Neutrophil (primary cell): ENCODE measurements around the gene PTPRN2.

Experiments
- H3K27ac ChIP-seq: fragments of 200-600 bp; sonication (generic); 2 replicates; pipeline ENCODE4 v1.5.1; 2016; ENCODE audit warnings: mild to moderate bottlenecking, moderate library complexity
- H3K27me3 ChIP-seq: fragments of 200-600 bp; sonication (generic); 2 replicates; pipeline ENCODE4 v1.6.0; 2016; ENCODE audit warnings: mild to moderate bottlenecking
- H3K36me3 ChIP-seq: fragments of 200-600 bp; sonication (generic); 2 replicates; pipeline ENCODE4 v1.5.1; 2017
- H3K4me1 ChIP-seq, 2 experiments: fragments of 200-600 bp in 1 of 2; sonication (generic) in 1 of 2; 1 replicate in 1 of 2; 2 replicates in 1 of 2; pipeline versions ENCODE4 v1.5.1 to v1.6.1; 2013 to 2016; ENCODE audit warnings: low read depth in 1 of 2, low read length in 1 of 2, mild to moderate bottlenecking in 1 of 2, moderate library complexity in 1 of 2; ENCODE audit not compliant: control insufficient read depth in 1 of 2, insufficient read depth in 1 of 2
- H3K4me3 ChIP-seq, 2 experiments: fragments of 200-600 bp in 1 of 2; sonication (generic) in 1 of 2; 1 replicate in 1 of 2; 2 replicates in 1 of 2; pipeline ENCODE4 v1.5.1; 2013 to 2016; ENCODE audit warnings: low read depth in 1 of 2, low read length in 1 of 2, mild to moderate bottlenecking in 1 of 2, moderate library complexity in 1 of 2
- H3K9me3 ChIP-seq: fragments of 200-600 bp; sonication (generic); 2 replicates; pipeline ENCODE4 v1.5.1; 2016
- TF ChIP-seq, protein P1 (sequence below): fragments of 200-600 bp; sonication (generic); IDR thresholded peaks from 2 replicates; pipeline ENCODE4 v1.5.1; 2016; ENCODE audit warnings: antibody characterized with exemption

Gene PTPRN2

DNA sequence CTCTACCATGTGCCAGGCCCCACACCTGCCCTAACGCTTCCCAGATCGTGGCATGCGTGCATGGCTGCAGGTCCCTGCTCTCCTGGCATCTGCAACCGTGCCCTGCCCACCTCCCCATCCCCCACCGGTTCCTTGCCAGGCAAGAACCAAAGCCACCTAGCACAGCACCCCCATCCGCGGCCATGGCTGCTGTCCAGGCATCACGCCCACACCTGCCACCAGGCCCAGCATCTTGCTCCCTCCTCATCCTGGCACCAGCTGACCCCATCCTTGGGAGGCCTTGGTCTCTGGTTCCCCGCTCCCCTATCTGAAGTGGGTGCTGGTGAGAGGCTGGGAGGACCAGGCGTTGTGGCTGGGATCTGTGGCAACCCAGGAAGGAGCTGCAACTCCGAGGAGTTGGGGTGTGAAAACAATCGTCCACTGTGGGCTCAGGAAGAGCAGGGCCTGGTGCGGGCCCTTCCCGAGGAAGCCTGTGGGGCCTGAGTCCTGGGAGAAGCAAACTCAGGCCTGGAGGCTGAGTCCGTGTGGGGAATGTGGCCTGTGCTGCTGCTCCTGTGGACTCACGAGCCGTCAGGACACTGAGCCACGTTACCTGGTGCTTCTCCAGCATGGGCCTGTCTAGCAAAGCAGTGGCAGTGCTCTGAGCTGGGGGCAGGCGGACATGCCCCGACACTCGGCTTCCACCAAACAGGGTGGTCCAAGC lies 833.8 kb downstream of the PTPRN2 start:
- no peaks in the 10 kb centered on the region for H3K4me1 ChIP-seq
- TF ChIP-seq, protein P1, sequence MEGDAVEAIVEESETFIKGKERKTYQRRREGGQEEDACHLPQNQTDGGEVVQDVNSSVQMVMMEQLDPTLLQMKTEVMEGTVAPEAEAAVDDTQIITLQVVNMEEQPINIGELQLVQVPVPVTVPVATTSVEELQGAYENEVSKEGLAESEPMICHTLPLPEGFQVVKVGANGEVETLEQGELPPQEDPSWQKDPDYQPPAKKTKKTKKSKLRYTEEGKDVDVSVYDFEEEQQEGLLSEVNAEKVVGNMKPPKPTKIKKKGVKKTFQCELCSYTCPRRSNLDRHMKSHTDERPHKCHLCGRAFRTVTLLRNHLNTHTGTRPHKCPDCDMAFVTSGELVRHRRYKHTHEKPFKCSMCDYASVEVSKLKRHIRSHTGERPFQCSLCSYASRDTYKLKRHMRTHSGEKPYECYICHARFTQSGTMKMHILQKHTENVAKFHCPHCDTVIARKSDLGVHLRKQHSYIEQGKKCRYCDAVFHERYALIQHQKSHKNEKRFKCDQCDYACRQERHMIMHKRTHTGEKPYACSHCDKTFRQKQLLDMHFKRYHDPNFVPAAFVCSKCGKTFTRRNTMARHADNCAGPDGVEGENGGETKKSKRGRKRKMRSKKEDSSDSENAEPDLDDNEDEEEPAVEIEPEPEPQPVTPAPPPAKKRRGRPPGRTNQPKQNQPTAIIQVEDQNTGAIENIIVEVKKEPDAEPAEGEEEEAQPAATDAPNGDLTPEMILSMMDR, result no peak
- no peak overlapping the region for H3K27ac ChIP-seq
- H3K27me3 ChIP-seq, result no peaks in the 10 kb centered on the region
- H3K9me3 ChIP-seq, result no peaks in the 10 kb centered on the region
- no peaks in the 10 kb centered on the region for H3K36me3 ChIP-seq
- H3K4me3 ChIP-seq, result no peak overlapping the region

DNA sequence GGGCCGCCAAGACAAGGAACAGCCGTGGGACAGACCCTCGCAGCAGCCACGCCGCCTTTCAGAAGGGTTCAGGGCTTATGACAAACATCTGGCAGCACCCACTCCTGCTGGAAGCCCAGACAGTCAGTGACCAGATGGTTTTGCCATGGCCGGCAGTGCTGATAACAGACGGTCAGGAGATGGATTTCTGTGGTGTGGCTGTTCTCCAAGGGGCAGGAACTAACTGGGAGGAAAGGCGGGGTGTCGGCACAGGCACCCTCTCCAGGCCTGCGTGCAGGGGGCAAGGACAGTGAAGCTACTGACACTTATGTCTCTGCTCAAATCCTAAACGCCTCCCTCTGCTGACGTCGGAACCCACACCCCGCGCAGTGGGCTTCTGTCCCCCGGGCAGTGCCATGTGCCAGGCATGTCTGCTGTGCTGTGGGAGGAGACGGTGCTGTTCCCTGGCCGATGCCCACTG lies 834.8 kb downstream of the PTPRN2 start:
- H3K4me1 ChIP-seq, result no peaks in the 10 kb centered on the region
- H3K36me3 ChIP-seq, result no peaks in the 10 kb centered on the region
- no peaks in the 10 kb centered on the region for H3K9me3 ChIP-seq
- H3K27me3 ChIP-seq, result no peaks in the 10 kb centered on the region
- H3K4me3 ChIP-seq, result no peak overlapping the region
- TF ChIP-seq, protein P1, result no peak
- no peak overlapping the region for H3K27ac ChIP-seq

DNA sequence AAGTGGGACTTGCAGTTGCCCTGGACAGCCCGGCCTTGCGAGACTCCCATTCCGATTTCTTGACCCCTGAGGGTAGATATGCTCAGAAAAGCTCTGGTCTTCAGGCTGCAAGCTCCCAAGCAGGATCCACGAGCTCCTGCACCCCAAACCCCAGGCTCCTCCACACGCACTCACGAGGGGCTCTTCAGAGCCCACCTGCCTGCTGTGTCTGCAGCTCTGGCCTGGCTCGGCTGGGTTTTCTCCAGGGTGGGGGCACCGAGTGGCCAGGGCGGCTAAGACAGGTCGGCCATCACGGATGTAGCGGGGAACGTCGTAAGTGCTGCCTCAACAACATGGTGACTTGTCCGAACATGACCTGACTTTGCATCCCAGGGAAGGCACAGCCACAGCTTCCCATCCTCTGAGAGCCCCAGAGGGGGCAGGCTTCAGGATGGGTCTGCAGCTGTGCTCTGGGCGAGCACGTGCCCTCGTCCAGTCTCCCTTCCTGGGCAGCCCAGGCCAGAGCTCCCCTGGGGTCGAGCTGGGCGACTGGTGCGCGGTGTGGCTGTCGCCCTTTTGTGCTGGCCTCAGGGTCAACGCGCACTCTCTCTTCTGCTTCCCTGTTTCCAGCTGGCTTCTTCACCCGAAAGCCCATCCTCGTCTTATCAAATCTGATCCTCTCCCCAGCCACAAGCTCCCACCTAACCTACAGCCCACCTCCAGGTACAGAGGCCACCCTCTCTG lies 835.5 kb downstream of the PTPRN2 start:
- no peaks in the 10 kb centered on the region for H3K9me3 ChIP-seq
- no peak overlapping the region for H3K27ac ChIP-seq
- no peak overlapping the region for H3K4me3 ChIP-seq
- H3K4me1 ChIP-seq, result no peaks in the 10 kb centered on the region
- H3K36me3 ChIP-seq, result no peaks in the 10 kb centered on the region
- TF ChIP-seq, protein P1, result no peak
- H3K27me3 ChIP-seq, result no peaks in the 10 kb centered on the region

DNA sequence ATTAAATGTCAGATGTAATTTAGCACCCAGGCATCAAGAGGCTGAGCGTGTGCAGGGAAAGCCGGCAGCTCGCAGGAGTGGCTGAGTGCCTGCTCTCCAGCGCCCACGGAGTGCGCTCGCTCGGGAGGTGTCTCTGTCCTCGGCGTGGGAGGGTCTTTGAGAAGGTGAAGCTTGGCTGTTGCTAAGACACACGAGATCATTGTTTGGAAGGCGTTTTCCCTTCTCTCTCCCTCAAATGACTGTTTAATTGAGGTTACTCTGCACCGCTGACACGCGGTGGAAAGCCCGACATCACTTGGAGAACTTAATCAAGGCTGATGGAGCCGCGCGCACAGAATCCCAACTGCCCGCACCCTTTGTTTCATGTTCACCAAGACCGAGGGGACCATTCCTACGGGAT lies 836.2 kb downstream of the PTPRN2 start:
- Histone ChIP-seq H3K9me3 (no peaks in the 10 kb centered on the region), H3K27ac (no peak overlapping the region), H3K36me3 (no peaks in the 10 kb centered on the region), H3K4me1 (no peaks in the 10 kb centered on the region), H3K27me3 (no peaks in the 10 kb centered on the region), H3K4me3 (no peak overlapping the region)
- TF ChIP-seq, protein P1, result no peak

DNA sequence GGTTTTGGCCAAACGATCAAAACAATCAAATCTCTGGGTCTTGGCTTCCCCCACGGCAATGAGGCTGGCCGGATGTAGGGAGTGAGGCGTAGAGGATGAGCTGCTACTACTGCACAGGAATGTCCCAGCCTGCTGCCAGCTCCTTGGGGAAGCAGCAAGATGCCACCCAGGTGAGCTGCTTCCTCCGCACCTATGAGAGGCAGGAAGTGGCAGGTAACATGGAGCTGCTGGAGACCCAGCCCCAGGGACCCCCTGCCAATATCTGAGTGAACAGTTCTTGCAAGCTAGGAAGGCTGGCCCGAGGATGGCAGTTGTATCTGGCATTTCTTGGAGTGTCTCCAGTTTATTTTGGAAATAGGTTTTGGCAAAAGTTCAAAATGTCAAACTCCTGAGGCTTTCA lies 837.3 kb downstream of the PTPRN2 start:
- TF ChIP-seq, protein P1, result no peak
- Histone ChIP-seq H3K27ac (no peak overlapping the region), H3K9me3 (no peaks in the 10 kb centered on the region), H3K4me3 (no peak overlapping the region), H3K36me3 (no peaks in the 10 kb centered on the region), H3K27me3 (no peaks in the 10 kb centered on the region), H3K4me1 (no peaks in the 10 kb centered on the region)
